ENCODE results near the gene CEND1.

DNA sequence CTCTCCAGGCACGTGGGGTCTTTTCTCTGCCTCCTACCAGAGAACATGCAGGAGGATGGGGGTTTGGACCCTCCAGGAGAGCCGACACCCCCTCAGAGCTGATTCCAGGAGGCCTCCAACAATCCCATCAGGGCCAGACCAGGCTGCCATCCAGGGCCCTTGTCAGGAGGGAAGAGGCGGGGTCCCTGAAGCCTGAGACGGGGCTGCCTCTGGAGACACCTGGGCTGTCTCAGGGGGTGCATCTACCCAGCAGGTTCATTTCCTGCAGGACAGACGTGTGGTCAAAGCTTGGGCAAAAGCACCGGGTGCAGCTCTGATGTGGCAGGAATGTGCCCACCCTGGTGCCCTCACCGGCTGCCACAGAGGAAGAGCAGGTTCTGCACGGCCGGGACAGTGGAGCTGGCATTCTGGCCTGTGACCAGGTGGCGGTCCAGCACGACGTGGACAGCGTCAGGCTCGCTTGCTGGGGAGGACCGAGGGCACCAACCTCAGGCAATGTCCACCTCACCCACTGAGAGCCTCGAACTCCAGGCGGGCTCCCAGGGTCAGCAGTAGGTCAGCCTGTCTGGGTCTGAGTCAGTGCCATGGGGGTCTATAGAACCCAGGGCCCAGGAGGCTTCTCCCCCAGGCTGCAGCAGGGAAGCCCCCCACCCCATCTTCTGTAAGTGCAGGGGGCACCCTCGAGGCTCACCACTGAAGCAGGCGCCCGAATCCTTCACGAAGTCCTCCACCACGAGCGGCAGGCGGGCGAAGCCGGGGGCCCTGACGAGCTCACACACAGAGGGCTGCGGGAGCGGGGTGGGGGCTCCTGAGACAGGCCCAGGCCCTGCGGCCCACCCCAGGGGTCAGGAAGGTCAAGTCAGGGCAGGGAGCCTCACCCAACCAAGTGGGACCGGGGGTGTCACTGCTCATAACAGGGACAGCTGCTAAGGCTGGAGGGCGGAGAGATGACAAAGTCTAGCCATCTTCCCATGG lies 19.0 kb downstream of the CEND1 start:
- no peak for TF ChIP-seq EZH2 (IDR thresholded peaks at IDR 0.05; ENCODE audit: borderline replicate concordance, low read depth, low read length, severe bottlenecking)
- TF ChIP-seq, protein P1, sequence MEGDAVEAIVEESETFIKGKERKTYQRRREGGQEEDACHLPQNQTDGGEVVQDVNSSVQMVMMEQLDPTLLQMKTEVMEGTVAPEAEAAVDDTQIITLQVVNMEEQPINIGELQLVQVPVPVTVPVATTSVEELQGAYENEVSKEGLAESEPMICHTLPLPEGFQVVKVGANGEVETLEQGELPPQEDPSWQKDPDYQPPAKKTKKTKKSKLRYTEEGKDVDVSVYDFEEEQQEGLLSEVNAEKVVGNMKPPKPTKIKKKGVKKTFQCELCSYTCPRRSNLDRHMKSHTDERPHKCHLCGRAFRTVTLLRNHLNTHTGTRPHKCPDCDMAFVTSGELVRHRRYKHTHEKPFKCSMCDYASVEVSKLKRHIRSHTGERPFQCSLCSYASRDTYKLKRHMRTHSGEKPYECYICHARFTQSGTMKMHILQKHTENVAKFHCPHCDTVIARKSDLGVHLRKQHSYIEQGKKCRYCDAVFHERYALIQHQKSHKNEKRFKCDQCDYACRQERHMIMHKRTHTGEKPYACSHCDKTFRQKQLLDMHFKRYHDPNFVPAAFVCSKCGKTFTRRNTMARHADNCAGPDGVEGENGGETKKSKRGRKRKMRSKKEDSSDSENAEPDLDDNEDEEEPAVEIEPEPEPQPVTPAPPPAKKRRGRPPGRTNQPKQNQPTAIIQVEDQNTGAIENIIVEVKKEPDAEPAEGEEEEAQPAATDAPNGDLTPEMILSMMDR (IDR thresholded peaks at IDR 0.05; ENCODE audit: extremely low read depth in 1 of 2, insufficient read depth in 1 of 2, low read depth in 1 of 2, low read length in 2 of 2) = no peak
